Tongue (tissue), 2 donors: ENCODE results near the gene JOSD2. TPM values are rescaled to one million over a fixed set of nuclear protein-coding genes. Genes with fewer than 3 reads are reported as not detected.
A peak's percentile ranks its signal among the peaks of the same experiment; 100 is the strongest.
"Not testable (repeated sequence)": the region's sequence is repeated elsewhere in the genome, so short reads cannot be mapped to it uniquely, and the experiment has no call there.

Source experiments
- DNase-seq: peaks from one replicate; pipeline ENCODE4 v3.0.0-alpha.2; 2015
- total RNA-seq: library from RNA; depleted of rRNA; stranded (reverse); fragments of >200 nt; gene quantifications from one replicate; pipeline ENCODE4 v1.2.3, GENCODE V29; 2014

Gene JOSD2
- total RNA-seq, 1 donor from 2014 or later, result 11.4 TPM

- no peak for DNase-seq
Measured at GRCh38 chr19:50476907-50477238, 34.1 kb downstream of the JOSD2 start.

GRCh38 chr19:50476224-50476906 lies 34.6 kb downstream of the JOSD2 start, which contains the start of the genes EMC10 and GARIN5A:
Gene EMC10 (plus strand): TSS chr19:50476507. CDS start chr19:50476545, 38 bp downstream.
Gene GARIN5A (minus strand): TSS chr19:50476848. CDS start chr19:50476388, 460 bp downstream.
- DNase-seq, result peak; percentile 98

- no peak for DNase-seq
Measured at GRCh38 chr19:50475736-50476223, 35.2 kb downstream of the JOSD2 start.

GRCh38 chr19:50475101-50475568 lies 35.9 kb downstream of the JOSD2 start:
- no peak for DNase-seq

- DNase-seq, result not testable (repeated sequence)
Measured at GRCh38 chr19:50473336-50473735, 37.7 kb downstream of the JOSD2 start.

- DNase-seq, result no peak
Measured at GRCh38 chr19:50468818-50469217, 42.2 kb downstream of the JOSD2 start.

- DNase-seq, result no peak
Measured at GRCh38 chr19:50467566-50467965, 43.4 kb downstream of the JOSD2 start.

GRCh38 chr19:50466706-50467039 lies 44.3 kb downstream of the JOSD2 start:
- DNase-seq, result no peak

- peak; percentile 96 for DNase-seq
Measured at GRCh38 chr19:50465986-50466705, 44.8 kb downstream of the JOSD2 start.

- no peak for DNase-seq
Measured at GRCh38 chr19:50465000-50465399, 46.0 kb downstream of the JOSD2 start.

- no peak for DNase-seq
Measured at GRCh38 chr19:50464348-50464747, 46.6 kb downstream of the JOSD2 start.

- no peak for DNase-seq
Measured at GRCh38 chr19:50462970-50463369, 48.0 kb downstream of the JOSD2 start.

GRCh38 chr19:50461066-50461875 lies 49.7 kb downstream of the JOSD2 start:
- peak; percentile 75 for DNase-seq

- no peak for DNase-seq
Measured at GRCh38 chr19:50460161-50460765, 50.7 kb downstream of the JOSD2 start.

- no peak for DNase-seq
Measured at GRCh38 chr19:50459638-50460037, 51.4 kb downstream of the JOSD2 start.

GRCh38 chr19:50459067-50459456 lies 51.9 kb downstream of the JOSD2 start:
- DNase-seq, result no peak

GRCh38 chr19:50458396-50459066 lies 52.5 kb downstream of the JOSD2 start:
- no peak for DNase-seq

- DNase-seq, result no peak
Measured at GRCh38 chr19:50457300-50457699, 53.7 kb downstream of the JOSD2 start.
